22Rv1 (cell line): ENCODE measurements around the gene KRTAP12-3.

ENCODE experiments used
- ZFX ChIP-seq: fragments of 450-650 bp; IDR thresholded peaks from 2 replicates; pipeline ENCODE4 v1.6.1; 2017; ENCODE audit warnings: antibody characterized with exemption, borderline replicate concordance
- TF ChIP-seq, protein P1 (sequence below): fragments of 450-650 bp; IDR thresholded peaks from 2 replicates; pipeline ENCODE4 v1.5.1; 2017; ENCODE audit warnings: mild to moderate bottlenecking

DNA sequence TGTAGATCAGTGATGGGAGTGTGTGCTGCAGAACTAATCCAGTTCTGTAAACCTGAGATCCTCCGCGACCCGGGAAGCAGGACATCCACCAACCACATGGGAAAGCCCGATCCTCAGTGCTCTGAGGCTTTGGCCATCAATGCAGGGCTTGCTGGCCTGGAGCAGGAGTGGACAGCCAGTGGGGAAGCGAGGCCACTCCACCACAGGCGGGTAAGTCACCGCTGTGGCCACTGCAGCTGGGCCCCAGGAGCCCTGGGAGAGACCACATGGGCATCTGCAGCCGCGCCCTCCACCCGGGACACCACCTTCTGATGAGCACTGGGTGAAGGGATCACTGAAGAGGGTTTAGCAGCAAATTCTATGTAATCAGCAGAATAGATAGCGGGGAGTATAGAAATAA lies 23.4 kb downstream of the KRTAP12-3 start:
- TF ChIP-seq, protein P1, sequence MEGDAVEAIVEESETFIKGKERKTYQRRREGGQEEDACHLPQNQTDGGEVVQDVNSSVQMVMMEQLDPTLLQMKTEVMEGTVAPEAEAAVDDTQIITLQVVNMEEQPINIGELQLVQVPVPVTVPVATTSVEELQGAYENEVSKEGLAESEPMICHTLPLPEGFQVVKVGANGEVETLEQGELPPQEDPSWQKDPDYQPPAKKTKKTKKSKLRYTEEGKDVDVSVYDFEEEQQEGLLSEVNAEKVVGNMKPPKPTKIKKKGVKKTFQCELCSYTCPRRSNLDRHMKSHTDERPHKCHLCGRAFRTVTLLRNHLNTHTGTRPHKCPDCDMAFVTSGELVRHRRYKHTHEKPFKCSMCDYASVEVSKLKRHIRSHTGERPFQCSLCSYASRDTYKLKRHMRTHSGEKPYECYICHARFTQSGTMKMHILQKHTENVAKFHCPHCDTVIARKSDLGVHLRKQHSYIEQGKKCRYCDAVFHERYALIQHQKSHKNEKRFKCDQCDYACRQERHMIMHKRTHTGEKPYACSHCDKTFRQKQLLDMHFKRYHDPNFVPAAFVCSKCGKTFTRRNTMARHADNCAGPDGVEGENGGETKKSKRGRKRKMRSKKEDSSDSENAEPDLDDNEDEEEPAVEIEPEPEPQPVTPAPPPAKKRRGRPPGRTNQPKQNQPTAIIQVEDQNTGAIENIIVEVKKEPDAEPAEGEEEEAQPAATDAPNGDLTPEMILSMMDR, result no peak
- no peak for TF ChIP-seq ZFX
